ENCODE measurements around the gene TET3. TPM values are rescaled to one million over a fixed set of nuclear protein-coding genes. Genes with fewer than 3 reads are reported as not detected.
A peak's percentile ranks its signal among the peaks of the same experiment; 100 is the strongest.

TET3 gene
- 10 to 100 TPM; 22.2 to 24.1 TPM for total RNA-seq
- polyA plus RNA-seq (2013, experiment 1 of 2) = 8.1 TPM
- 7.8 TPM for polyA plus RNA-seq (2013, experiment 2 of 2)
- total RNA-seq = 31.0 to 504 (median 61.2) reads per million in 172 experiments

GRCh38 chr2:73984203-73984921, at the start of gene TET3:
TET3 (plus strand) TSS chr2:73984910; CDS start chr2:73986404, 1,494 bp downstream.
- peak in 6 of 14 experiments; percentile 38 to 91 (median 74) for DNase-seq
- Mint-ChIP-seq H3K9me3 (no peaks in the 10 kb centered on the region), H3K27me3 (no peaks in the 10 kb centered on the region), H3K4me3 (peak within 1 kb of the TSS; percentile 91), H3K36me3 (ENCODE audit: low read depth) (peaks cover 14% of the 10 kb centered on the region), H3K27ac (peak within 1 kb of the TSS; percentile 81), H3K4me1 (ENCODE audit: low read depth) (peaks cover 80% of the 10 kb centered on the region)
- peak; percentile 61 for ATAC-seq (ENCODE audit: poor library complexity)
- peaks cover 76% of the 10 kb centered on the region for H3K4me1 ChIP-seq (ENCODE audit: insufficient read depth, low read length)
- H3K4me3 ChIP-seq (ENCODE audit: low read length) = peak within 1 kb of the TSS; percentile 80
- H3K36me3 ChIP-seq (ENCODE audit: insufficient read depth, low read length) = peaks cover under 1% of the 10 kb centered on the region
- POLR2A ChIA-PET = interaction anchor here (1.0 to 4.4 kb wide), 6 partner anchors 14 to 194 kb away, joined by 3 to 36 read pairs (median 6); partner anchors contain the start of genes MOB1A and STAMBP
- CTCF ChIA-PET = no interaction called here
- intact Hi-C loops (cut with DNase I, micrococcal nuclease) = loop anchor here (10.0 kb wide), 1 partner anchor 160 kb away; the partner anchor contains the start of gene STAMBP (in 2 of the 2)
- peak within 1 kb of the TSS; percentile 64 to 71 for H3K27ac ChIP-seq (ENCODE audit: low read depth in 1 of 2, low read length in 2 of 2)
- no peaks in the 10 kb centered on the region for H3K27me3 ChIP-seq (ENCODE audit: control insufficient read depth in 1 of 2, insufficient read depth in 2 of 2, low read length in 2 of 2)
- no peaks in the 10 kb centered on the region for H3K9me3 ChIP-seq (ENCODE audit: control insufficient read depth in 1 of 2, insufficient read depth in 1 of 2, low read length in 2 of 2)
- no peak for TF ChIP-seq CTCF (IDR thresholded peaks at IDR 0.05)

GRCh38 chr2:73935641-73936040, 49.1 kb upstream of the TET3 start:
- CTCF ChIA-PET = interaction anchor here (1.2 kb wide), 1 partner anchor 28 kb away, joined by 3 read pairs; no protein-coding TSS in a partner anchor
- TF ChIP-seq CTCF (IDR thresholded peaks at IDR 0.05) = no peak
- peaks cover 48% of the 10 kb centered on the region for H3K36me3 ChIP-seq (ENCODE audit: insufficient read depth, low read length)
- Mint-ChIP-seq H3K27me3 (no peaks in the 10 kb centered on the region), H3K9me3 (no peaks in the 10 kb centered on the region), H3K4me3 (no peak overlapping the region), H3K27ac (peak overlapping the region; percentile 77), H3K36me3 (ENCODE audit: low read depth) (peaks cover 82% of the 10 kb centered on the region), H3K4me1 (ENCODE audit: low read depth) (peaks cover 91% of the 10 kb centered on the region)
- POLR2A ChIA-PET = interaction anchor here (1.1 to 3.9 kb wide), 3 partner anchors 8 to 35 kb away, joined by 3 to 22 read pairs (median 4); partner anchors contain the start of gene DGUOK
- no peak for DNase-seq
- no peaks in the 10 kb centered on the region for H3K9me3 ChIP-seq (ENCODE audit: control insufficient read depth in 1 of 2, insufficient read depth in 1 of 2, low read length in 2 of 2)
- ATAC-seq (ENCODE audit: poor library complexity) = no peak
- H3K4me1 ChIP-seq (ENCODE audit: insufficient read depth, low read length) = peaks cover 38% of the 10 kb centered on the region
- no peaks in the 10 kb centered on the region for H3K27me3 ChIP-seq (ENCODE audit: control insufficient read depth in 1 of 2, insufficient read depth in 2 of 2, low read length in 2 of 2)
- no peak overlapping the region for H3K4me3 ChIP-seq (ENCODE audit: low read length)
- intact Hi-C loops (cut with DNase I, micrococcal nuclease) = no loop called here
- no peak overlapping the region for H3K27ac ChIP-seq (ENCODE audit: low read depth in 1 of 2, low read length in 2 of 2)

GRCh38 chr2:73937103-73937885, 47.4 kb upstream of the TET3 start:
- Histone ChIP-seq H3K27ac (ENCODE audit: low read depth in 1 of 2, low read length in 2 of 2) (no peak overlapping the region), H3K9me3 (ENCODE audit: control insufficient read depth in 1 of 2, insufficient read depth in 1 of 2, low read length in 2 of 2) (no peaks in the 10 kb centered on the region), H3K4me1 (ENCODE audit: insufficient read depth, low read length) (peaks cover 22% of the 10 kb centered on the region), H3K4me3 (ENCODE audit: low read length) (no peak overlapping the region), H3K27me3 (ENCODE audit: control insufficient read depth in 1 of 2, insufficient read depth in 2 of 2, low read length in 2 of 2) (no peaks in the 10 kb centered on the region), H3K36me3 (ENCODE audit: insufficient read depth, low read length) (peaks cover 49% of the 10 kb centered on the region)
- H3K27me3 Mint-ChIP-seq = no peaks in the 10 kb centered on the region
- intact Hi-C loops (cut with DNase I, micrococcal nuclease) = no loop called here
- H3K36me3 Mint-ChIP-seq (ENCODE audit: low read depth) = peaks cover 84% of the 10 kb centered on the region
- ChIA-PET CTCF (interaction anchor here (0.8 to 1.1 kb wide), 2 partner anchors 29 to 65 kb away, joined by 3 read pairs; no protein-coding TSS in a partner anchor), POLR2A (interaction anchor here (0.6 to 3.9 kb wide), 2 partner anchors 10 to 127 kb away, joined by 4 to 22 read pairs; partner anchors contain the start of gene DGUOK)
- H3K27ac Mint-ChIP-seq = peak overlapping the region; percentile 77
- no peaks in the 10 kb centered on the region for H3K9me3 Mint-ChIP-seq
- H3K4me1 Mint-ChIP-seq (ENCODE audit: low read depth) = peaks cover 86% of the 10 kb centered on the region
- H3K4me3 Mint-ChIP-seq = no peak overlapping the region
- ATAC-seq (ENCODE audit: poor library complexity) = no peak
- DNase-seq = no peak
- TF ChIP-seq CTCF (IDR thresholded peaks at IDR 0.05) = no peak

Data from CD4-positive, alpha-beta T cell (primary cell).